Measurements from ENCODE around the gene PLXNA4.

GRCh38 chr7:132080467-132080866, 495.8 kb downstream of the PLXNA4 start:
- TF ChIP-seq CTCF (IDR thresholded peaks at IDR 0.05; ENCODE audit: insufficient read depth, low read length, poor library complexity, severe bottlenecking) (no peak), EZH2phosphoT487 (conservative IDR thresholded peaks at IDR 0.05; ENCODE audit: low read length) (no peak)
